Measurements from ENCODE around the gene BANP.
"Not testable (repeated sequence)": the region's sequence is repeated elsewhere in the genome, so short reads cannot be mapped to it uniquely, and the experiment has no call there.

GRCh38 chr16:88040877-88041244 is 89.6 kb downstream of the BANP start:
- TF ChIP-seq CTCF (IDR thresholded peaks at IDR 0.05; ENCODE audit: poor library complexity); EZH2 (IDR thresholded peaks at IDR 0.05; ENCODE audit: borderline replicate concordance); EZH2phosphoT487 (IDR thresholded peaks at IDR 0.05; ENCODE audit: low read depth, severe bottlenecking, unreplicated experiment): not testable (repeated sequence)
